ENCODE results near the gene IL36G.
A peak's percentile ranks its signal among the peaks of the same experiment; 100 is the strongest.

IL36G gene

DNA sequence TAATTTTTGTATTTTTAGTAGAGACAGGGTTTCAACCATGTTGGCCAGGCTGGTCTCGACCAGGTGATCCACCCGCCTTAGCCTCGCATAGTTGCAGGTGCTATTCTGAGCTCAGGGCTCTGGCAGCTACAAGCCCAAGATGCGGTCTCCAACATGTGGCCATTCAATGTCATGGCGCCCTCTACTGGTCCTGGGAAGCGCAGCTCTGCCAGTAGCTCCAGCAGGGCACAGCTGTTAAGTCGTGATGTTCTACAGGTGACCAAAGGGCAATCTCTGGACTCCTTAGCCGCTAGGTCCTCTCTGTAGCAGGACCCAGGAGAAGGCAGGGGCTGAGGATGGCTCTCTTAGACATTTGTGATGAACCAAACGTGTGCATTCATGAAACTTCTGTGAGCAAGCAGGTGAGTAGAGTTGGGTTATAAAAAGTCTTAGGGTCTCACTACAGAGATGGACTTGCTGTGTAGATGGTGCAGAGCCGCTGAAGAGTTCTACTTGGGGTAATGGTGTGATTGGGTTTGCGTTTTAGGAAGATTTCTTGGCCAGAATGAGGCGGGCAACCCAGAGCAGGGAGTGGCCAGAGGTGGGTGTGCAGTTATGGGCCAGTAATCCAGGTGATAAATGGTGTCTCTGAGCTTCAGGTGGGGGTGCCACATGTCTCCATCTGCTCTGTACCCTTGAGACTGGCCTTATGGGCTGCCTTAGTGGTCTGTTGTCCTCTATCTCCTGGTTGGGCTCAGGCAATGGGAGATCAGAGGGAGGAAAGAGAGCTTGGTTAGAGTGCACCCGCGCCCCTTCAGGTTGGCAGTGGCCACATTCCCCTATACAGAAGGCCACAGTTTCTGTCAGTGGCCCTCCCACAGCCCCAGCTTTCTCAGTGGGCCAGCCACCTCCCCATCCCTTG, 35.8 kb upstream of the IL36G start:
- peak; percentile 84 for DNase-seq (ENCODE audit: low read depth in 2 of 2)
- no peak overlapping the region for H3K4me3 ChIP-seq (replicated peaks in 1 of 2; ENCODE audit: low read depth in 2 of 2, low read length in 2 of 2)
- TF ChIP-seq, protein P1, sequence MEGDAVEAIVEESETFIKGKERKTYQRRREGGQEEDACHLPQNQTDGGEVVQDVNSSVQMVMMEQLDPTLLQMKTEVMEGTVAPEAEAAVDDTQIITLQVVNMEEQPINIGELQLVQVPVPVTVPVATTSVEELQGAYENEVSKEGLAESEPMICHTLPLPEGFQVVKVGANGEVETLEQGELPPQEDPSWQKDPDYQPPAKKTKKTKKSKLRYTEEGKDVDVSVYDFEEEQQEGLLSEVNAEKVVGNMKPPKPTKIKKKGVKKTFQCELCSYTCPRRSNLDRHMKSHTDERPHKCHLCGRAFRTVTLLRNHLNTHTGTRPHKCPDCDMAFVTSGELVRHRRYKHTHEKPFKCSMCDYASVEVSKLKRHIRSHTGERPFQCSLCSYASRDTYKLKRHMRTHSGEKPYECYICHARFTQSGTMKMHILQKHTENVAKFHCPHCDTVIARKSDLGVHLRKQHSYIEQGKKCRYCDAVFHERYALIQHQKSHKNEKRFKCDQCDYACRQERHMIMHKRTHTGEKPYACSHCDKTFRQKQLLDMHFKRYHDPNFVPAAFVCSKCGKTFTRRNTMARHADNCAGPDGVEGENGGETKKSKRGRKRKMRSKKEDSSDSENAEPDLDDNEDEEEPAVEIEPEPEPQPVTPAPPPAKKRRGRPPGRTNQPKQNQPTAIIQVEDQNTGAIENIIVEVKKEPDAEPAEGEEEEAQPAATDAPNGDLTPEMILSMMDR (IDR thresholded peaks at IDR 0.05; ENCODE audit: low read depth, low read length), result peak; percentile 98

DNA sequence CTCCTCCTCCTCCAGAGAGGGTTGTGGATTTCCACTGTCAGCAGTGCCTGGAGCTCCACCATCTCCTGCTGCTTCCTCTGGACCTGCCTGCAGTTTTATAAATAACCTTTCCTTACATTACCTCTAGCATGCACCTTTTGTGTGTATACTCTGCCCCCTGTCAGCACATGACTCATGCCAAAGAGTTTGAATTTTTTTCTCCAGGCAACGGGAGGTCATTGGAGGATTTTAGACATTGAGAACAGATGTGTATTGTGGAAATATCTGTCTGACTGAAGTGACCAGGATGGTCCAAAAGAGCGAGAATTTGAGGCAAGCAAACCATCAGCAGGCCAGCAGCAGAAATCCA, 35.2 kb upstream of the IL36G start:
- TF ChIP-seq, protein P1 (IDR thresholded peaks at IDR 0.05; ENCODE audit: low read depth, low read length), result no peak
- DNase-seq (ENCODE audit: low read depth in 2 of 2), result no peak
- H3K4me3 ChIP-seq (replicated peaks in 1 of 2; ENCODE audit: low read depth in 2 of 2, low read length in 2 of 2), result no peak overlapping the region

DNA sequence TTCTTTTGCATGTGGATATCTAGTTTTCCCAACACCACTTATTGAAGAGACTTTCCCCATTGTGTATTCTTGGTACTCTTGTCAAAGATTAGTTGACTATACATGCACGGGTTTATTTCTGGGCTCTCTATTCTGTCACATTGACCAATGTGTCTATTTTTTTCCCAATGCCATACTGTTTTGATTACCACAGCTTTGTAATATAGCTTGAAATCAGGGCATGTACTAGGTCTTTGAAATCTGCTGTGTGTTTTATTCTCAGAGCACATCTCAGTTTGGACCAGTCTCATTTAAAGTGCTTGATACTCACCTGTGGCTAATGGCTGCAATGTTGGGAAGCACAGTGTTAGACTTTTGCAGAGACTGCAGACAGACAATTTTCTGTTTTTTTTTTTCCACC, 32.8 kb upstream of the IL36G start:
- H3K4me3 ChIP-seq (replicated peaks in 1 of 2; ENCODE audit: low read depth in 2 of 2, low read length in 2 of 2), result no peak overlapping the region
- TF ChIP-seq, protein P1 (IDR thresholded peaks at IDR 0.05; ENCODE audit: low read depth, low read length), result no peak
- no peak for DNase-seq (ENCODE audit: low read depth in 2 of 2)

DNA sequence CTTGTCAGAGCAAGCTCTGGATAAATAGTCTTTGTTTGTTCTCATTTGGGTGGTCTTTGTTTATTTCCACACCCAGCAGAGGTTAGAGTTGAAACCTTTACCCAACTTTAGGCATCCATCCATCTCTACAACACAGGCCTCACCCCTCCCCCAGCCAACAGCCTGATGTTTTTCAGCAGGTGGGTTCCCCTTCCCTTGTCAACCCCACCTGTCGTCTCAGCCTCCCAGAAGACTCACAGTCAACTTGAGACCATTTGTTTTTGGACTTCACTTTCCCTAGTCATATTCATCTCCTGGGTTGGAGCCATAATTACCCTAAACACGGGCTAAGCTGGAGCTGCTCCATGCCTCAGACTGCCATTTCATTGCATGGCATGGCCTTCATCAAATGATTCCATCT, 31.7 kb upstream of the IL36G start:
- H3K4me3 ChIP-seq (replicated peaks in 1 of 2; ENCODE audit: low read depth in 2 of 2, low read length in 2 of 2), result no peak overlapping the region
- TF ChIP-seq, protein P1 (IDR thresholded peaks at IDR 0.05; ENCODE audit: low read depth, low read length), result no peak
- no peak for DNase-seq (ENCODE audit: low read depth in 2 of 2)

DNA sequence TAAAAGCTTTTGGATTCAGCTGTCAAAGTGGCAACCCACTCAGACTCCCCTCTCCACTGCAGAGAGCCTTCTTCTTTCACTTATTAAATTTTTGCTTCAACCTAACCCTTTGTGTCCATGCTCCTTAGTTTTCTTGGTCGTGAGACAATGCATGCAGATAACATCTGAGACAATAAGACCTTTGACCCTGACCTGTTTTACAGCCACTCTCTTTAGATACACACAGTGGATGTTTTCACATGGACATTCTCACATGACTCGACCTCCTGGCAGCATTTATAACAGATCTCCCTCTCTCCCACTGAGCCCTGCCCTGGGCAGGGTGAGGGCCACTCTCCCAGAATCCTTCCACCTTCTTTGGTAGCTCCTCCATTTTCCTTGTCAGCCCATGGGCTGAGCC, 30.4 kb upstream of the IL36G start:
- DNase-seq (ENCODE audit: low read depth in 2 of 2), result no peak
- H3K4me3 ChIP-seq (replicated peaks in 1 of 2; ENCODE audit: low read depth in 2 of 2, low read length in 2 of 2), result no peak overlapping the region
- TF ChIP-seq, protein P1 (IDR thresholded peaks at IDR 0.05; ENCODE audit: low read depth, low read length), result no peak

DNA sequence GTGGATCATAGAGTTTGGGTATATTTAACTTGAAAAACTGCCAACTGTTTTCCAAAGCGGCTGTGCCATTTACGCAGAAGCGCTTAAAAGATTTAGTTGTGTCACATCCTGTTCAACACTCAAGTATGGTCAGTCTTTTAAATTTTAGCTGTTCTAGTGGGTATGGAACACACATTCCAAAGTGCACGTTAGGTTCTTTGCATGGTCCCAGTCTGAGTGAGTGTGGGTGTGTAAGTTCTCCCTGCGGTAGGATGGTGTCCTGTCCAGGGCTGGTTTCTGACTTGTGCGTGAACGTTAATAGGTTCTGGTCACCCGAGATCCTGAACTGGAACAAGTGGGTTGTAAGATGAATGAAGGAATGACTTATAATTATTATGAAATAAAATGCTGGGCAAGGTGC, 28.4 kb upstream of the IL36G start:
- TF ChIP-seq, protein P1 (IDR thresholded peaks at IDR 0.05; ENCODE audit: low read depth, low read length), result no peak
- H3K4me3 ChIP-seq (replicated peaks in 1 of 2; ENCODE audit: low read depth in 2 of 2, low read length in 2 of 2), result no peak overlapping the region
- DNase-seq (ENCODE audit: low read depth in 2 of 2), result no peak

Measured in cardiac fibroblast (primary cell).